HG03064 (cell line): ENCODE results near the gene NME8.

Source experiments
- ATAC-seq: cut with Tn5 transposase; IDR thresholded peaks from one replicate; pipeline ENCODE4 v1.9.1; 2021; ENCODE audit warnings: low read depth; ENCODE audit not compliant: unreplicated experiment

The NME8 gene

DNA sequence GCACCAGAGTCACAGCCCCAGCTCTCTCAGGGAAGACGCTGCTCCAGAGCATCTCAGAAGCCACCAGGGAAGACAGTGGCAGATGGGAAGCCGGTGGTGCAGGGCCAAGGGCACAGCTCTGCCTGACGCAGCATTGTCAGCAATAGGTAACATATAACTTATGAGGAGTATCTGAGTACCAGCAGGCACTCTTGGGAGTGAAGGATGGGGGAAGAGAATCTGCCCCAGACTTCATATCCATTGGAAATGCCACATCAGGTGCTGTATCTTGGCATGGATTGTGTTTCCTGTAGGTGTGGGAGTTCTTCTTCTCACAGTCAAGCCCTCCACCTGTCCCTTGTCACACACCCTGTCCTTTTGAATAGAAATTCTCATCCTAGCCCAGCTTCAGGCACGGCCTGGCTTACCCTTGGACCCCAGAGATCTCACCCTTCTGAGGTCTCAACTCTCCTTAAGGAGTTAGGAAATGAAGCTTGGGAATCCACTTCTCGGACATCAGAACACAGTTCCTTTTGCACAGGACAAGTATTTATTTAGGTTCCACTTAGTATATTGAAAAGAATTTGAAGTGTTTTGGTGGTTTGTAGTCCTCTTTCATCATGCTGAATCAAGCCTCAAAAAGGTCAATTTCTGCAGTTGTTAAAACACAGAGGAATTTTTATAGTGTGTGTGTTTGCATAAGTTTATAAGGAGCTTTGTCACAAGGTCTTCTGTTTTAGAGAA lies 82.0 kb downstream of the NME8 start:
- no peak for ATAC-seq

DNA sequence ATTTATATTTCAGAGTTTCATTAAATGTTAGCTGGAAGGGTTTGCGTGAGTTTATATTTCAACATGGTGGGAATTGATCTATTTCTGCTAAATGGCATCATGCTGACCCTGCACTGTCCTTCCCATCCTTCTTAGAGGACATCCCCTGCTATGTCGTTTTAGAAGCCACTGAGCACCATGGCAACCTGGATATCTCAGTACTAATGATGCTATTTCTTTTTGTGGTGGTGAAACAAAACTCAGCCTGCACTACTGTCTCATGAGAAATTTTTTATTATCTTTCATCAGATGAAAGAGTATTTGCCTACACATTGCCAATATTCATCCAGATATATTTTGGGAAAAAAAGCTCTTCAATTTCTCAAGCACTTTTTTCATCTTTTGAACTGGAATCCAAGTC lies 84.1 kb downstream of the NME8 start:
- no peak for ATAC-seq

DNA sequence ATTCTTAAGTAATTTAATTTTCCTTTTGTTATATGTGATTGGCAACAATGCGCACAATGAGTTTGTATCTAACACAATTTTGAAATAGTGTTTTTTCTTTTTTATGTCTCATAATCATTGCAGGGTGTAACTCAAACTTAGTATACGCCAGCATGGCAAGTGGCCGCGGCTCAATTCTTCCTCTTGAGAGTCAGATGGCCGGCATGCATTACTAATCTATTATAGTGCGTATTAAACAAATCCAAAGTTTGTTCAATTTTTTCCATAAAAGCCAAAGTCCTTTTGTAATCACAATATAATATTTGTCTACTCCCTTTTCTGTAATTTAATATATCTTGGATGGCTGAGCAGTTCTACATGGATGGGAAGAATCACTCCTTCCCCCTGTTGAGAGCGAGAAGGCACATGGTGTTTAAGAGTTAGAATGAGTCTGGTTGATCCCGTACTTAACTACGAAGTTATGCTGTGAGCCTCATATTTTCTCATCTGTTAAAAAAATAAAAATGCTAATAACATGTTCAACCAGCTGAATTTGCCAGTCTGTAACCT lies 84.7 kb downstream of the NME8 start:
- ATAC-seq = no peak

DNA sequence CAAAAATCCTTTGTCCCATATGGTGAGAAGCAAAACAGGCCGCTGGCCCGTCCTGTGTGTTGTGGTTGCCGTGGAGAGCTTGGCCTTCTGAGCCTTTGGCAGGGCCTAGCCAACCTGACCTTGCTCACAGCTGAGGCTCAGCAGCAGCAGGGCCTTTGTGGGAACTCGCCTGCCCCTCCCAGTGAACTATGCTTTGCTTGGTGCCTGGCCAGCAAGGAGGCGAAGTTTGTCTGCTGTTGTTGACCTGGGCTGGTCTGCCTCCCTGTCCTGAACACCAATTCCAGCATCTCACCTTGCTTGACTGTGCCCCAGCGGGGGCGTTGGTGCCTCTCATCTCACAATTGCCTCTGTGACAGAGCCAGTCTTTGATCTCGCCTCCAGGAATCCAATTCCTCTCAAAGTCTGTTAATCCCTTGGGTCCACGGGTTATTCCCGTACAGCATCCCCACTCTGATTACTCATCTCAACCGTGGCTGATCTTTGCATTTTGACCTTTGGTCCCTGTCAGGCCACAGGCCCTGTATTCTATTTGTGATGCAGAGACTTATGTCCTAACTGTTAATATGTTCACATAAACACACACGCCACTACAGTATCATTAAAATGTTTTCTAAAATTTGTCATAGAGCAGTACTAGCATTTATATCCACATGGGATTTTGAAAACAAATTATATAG lies 94.7 kb downstream of the NME8 start:
- no peak for ATAC-seq

DNA sequence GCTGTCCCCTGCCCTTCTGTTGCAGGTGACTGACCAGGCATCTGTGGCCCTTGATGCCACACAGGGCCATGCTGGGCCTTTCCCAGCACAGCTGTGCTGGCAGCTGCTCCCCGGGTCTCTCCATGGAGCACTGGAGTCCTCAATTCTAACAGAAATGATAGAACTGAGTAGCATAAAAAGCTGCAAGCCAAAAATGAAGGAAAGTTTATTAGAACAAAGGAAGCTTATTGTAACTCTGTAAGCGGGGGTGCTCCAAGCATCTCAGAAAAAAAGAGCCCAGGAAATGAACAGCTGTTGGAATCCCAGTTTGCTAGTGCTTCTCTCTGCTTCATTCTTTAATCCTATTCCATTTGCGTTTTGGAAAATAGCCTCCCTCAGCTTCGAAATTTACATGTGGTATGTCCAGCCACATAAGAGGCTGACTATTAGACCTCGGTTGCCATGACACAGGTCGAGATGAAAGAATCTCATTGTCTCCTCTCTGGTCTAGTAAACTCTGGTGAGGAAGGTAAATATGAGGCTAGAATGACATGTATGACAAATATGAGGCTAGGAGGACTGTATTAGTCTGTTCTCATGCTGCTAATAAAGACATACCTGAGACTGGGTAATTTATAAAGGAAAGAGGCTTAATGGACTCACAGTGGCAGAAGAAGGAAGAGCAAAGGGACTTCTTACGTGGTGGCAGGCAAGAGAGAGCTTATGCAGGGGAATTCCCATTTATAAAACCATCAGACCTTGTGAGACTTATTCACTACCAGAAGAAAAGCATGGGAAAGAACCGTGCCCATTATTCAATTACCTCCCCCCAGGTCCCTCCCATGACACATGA lies 95.7 kb downstream of the NME8 start:
- no peak for ATAC-seq

DNA sequence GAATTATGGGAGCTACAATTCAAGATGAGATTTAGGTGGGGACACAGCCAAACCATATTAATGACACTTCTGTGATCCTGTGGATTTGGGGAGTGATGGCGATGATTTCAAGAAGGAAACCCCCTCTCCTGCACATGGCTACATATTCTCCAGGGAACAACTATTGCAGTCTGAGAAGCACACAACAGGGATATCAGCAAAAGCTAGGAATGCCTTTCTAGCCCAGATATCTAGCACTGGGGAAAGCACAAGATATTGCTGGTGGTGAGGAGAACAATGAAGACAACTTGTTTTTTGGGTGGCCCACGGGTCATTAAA lies 96.3 kb downstream of the NME8 start:
- no peak for ATAC-seq

DNA sequence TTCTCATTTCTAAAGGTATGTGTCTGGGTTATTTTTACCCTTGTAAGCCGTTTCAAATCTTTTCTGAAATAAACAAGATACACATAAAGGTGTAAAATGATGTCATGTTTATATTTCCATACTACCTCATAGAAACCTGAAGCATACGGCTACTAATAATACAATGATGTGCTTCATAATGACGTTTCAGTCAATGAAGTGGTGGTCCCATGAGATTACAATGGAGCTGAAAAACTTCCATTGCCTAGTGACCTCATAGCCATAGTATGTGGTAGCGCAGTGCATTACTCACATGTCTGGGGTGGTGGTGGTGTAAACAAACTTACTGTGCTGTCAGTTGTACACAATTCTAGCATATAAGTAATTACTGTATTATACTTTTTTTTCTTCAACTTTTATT lies 96.9 kb downstream of the NME8 start:
- ATAC-seq = no peak

DNA sequence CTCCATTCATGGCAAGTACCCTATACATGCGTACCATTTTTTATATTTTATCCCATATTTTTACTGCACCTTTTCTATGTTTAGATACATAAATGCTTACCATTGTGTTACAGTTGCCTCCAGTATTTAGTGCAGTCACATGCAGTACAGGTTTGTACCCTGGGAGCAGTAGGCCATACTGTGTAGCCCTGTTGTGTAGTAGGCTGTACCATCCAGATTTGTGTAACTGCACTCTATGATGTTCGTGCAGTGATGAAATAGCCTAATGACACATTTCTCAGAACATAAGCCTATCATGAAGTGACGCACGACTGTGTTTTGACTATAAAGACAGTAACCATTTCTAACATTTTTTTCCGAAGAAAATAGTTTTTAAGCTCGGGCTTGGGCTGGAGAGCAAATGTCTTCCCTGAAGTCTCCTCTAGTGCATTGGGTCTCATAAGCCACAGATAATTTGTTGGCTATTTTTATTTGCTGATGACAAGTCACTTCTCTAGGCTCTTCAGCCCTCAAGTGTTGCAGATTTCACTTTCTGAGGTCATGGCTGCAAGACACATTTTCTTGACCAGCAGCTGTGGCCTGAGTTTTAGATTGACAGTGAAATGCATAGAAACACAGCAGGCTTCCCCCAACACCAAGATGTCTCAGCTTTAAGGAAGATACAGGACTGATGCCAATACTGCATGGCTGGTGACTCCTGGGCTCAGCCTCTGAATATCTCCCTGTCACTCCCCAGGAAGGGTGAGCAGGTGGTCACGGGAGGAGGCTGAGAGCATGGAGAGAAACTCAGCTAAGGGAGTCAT lies 98.9 kb downstream of the NME8 start:
- no peak for ATAC-seq

DNA sequence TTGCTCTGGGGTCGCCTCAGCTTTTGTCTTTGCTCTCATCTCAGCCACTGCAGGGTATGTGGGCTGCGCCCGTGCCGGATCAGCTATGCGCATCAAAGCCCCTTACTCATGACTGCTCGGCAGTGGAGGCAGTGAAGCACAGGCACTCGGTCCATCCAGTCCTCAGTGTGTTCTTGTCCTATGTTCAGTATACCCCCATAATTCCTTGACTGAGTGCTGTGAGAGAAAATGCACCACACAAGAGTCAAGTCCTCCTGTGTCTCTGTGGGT lies 99.5 kb downstream of the NME8 start:
- ATAC-seq = no peak
